GM21737 (cell line): ENCODE data around the gene ITPK1.
A peak's percentile ranks its signal among the peaks of the same experiment; 100 is the strongest.
"Not testable (repeated sequence)": the region's sequence is repeated elsewhere in the genome, so short reads cannot be mapped to it uniquely, and the experiment has no call there.

ENCODE experiments used
- ATAC-seq: cut with Tn5 transposase; IDR thresholded peaks from one replicate; pipeline ENCODE4 v1.9.1; 2021; ENCODE audit warnings: mild to moderate bottlenecking, moderate library complexity; ENCODE audit not compliant: unreplicated experiment

The ITPK1 gene

GRCh38 chr14:93115821-93116675 is at the start of gene ITPK1:
Gene ITPK1 (minus strand): TSS chr14:93115925. CDS start chr14:93115163, 762 bp downstream.
- ATAC-seq, result peak; percentile 51

GRCh38 chr14:93163564-93163963 is 47.8 kb upstream of the ITPK1 start:
- ATAC-seq, result no peak

- ATAC-seq, result no peak
These were observed 45.8 kb upstream of the ITPK1 start for GRCh38 chr14:93161411-93161940.

DNA sequence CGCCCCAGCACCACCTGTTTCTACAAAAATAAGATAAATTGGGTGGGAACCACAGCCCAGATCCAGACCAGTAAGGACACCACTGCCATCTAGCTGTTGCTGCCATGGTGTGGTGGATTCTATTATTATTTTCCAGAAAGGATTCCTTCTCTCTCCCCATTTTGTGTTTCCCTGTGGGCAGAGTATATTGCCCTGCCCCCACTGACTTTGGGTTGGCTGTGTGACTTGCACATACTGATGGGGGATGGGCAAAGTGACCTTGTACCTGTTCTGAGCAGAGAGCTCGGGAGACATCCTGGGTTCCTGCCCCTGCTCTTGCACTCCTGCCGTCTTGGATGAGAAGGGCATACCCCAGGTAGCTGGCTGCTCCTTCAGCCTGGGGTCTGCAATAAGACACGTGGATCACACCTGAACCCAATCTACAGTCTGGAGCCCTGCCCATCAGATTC is 44.7 kb upstream of the ITPK1 start:
- no peak for ATAC-seq

DNA sequence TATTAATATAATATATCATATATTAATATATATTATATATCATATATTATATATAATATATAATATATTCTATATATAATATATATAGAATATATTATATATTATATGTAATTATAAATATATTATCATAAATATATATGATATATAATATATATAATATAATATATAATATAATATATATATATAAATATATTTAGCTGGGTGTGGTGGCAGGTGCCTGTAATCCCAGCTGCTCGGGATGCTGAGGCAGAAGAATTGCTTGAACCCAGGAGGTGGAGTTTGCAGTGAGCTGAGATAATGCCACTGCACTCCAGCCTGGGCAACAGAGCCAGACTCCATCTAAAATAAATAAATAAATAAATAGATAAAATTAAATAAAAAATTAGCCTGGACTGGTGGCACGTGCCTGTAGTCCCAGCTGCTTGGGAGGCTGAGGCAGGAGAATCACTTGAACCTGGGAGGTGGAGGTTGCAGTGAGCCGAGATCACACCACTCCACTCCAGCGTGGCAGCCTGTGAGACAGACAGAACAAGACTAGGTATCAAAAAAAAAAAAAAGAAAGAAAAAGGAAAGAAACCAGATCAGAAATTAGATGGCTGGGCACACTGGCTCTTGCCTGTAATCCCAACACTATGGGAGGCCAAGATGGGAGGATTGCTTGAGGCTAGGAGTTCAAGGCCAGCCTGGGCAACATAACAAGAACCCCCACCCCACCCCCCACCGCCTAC is 44.1 kb upstream of the ITPK1 start:
- ATAC-seq, result not testable (repeated sequence)

- not testable (repeated sequence) for ATAC-seq
These were observed 42.6 kb upstream of the ITPK1 start for GRCh38 chr14:93158349-93158748.

GRCh38 chr14:93156693-93157369 is 41.1 kb upstream of the ITPK1 start:
- no peak for ATAC-seq

GRCh38 chr14:93155667-93156066 is 39.9 kb upstream of the ITPK1 start:
- ATAC-seq, result no peak

- ATAC-seq, result no peak
These were observed 37.4 kb upstream of the ITPK1 start for GRCh38 chr14:93153121-93153520.

GRCh38 chr14:93150227-93151208 is 34.8 kb upstream of the ITPK1 start:
- ATAC-seq, result no peak

GRCh38 chr14:93148979-93149378 is 33.3 kb upstream of the ITPK1 start:
- no peak for ATAC-seq

- no peak for ATAC-seq
These were observed 30.4 kb upstream of the ITPK1 start for GRCh38 chr14:93146119-93146518.

DNA sequence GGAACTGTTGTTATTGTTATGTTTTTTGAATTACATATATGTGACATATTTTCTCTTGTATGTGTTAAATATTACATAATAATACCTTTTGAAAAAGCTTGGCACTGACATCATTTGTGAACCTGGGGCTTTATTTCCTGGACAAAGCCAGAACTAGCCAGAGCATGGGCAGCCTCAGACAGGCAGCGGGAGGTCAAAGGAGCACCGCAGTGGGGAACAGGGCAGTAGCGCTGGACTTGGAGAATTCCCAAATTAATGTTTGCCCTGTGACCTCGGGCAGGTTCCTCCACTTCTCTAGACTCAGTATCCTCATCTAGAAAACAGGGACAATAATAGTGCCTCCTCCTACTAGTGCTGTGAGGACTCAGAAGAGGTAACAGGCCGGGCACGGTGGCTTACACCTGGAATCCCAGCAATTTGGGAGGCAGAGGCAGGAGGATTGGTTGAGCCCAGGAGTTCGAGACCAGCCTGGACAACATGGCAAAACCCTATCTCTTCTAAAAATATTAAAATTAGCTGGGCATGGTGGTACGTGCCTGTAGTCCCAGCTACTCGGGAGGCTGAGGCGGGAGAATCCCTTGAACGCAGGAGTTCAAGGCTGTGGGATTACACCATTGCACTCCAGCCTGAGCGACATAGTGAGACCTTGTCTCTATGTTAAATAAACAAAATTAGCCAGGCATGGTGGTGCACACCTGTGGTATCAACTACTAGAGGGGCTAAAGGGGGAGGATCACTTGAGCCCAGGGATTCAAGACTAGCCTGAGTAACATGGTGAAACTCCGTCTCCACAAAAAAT is 27.3 kb upstream of the ITPK1 start:
- no peak for ATAC-seq

DNA sequence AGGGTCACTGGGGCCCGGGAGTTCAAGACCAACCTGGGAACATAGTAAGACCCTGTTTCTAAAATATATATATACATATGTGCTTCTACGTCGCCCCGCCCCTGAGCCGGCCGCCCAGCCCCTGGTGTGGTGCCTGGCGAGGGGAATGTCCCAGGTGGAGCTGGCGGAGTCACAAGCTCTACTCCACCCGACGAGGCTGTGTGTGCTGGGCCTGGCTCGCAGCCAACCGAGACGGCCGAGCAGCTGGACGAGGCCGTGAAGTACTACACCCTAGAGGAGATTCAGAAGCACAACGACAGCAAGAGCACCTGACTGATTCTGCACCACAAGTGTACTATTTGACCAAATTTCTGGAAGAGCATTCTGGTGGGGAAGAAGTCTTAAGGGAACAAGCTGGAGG is 22.1 kb upstream of the ITPK1 start:
- no peak for ATAC-seq

GRCh38 chr14:93136508-93136907 is 20.8 kb upstream of the ITPK1 start:
- ATAC-seq, result not testable (repeated sequence)

DNA sequence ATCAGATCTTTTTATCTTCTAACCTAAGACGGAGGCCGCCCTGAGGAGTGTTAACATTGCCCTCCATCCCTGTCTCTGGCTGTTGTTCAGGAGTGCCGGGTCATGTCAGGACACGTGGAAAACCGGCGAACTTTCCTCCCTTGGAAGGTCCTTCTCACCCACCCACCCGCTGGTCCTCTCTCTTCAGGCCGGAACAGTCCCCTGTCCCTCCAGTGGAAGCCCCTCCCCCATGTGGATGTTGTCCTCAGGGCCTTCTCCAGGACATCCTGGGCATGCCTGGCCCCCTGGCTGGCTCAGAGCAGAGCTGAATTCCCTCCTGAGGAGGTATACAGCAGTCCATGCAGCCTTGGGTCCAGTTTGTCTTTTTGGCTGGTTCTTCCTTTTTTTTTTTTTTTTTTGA is 20.3 kb upstream of the ITPK1 start:
- no peak for ATAC-seq

GRCh38 chr14:93135399-93135798 is 19.7 kb upstream of the ITPK1 start:
- no peak for ATAC-seq

DNA sequence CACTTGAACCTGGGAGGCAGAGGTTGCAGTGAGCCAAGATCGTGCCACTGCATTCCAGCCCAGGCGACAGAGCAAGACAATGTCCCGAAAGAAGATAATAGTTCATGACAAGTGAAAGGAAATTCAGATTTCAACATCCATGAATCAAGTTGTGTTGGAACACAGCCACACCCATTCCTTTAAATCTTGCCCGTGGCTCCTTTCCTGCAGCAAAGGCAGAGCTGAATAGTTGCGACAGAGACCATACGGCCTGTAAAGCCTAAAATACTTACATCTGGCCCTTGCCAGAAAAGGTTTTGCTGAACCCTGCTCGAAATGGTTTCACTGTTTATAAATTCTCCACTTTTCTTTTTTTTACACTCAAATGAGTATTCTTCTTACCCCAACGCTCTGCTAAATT is 17.7 kb upstream of the ITPK1 start:
- no peak for ATAC-seq

- ATAC-seq, result no peak
These were observed 16.8 kb upstream of the ITPK1 start for GRCh38 chr14:93132472-93133065.
